ENCODE measurements around the gene THOC1. TPM values are rescaled to one million over a fixed set of nuclear protein-coding genes. Genes with fewer than 3 reads are reported as not detected.

Gene THOC1
- total and polyA plus RNA-seq, 12 donors: 11.1 to 147 (median 30.2) TPM

DNA sequence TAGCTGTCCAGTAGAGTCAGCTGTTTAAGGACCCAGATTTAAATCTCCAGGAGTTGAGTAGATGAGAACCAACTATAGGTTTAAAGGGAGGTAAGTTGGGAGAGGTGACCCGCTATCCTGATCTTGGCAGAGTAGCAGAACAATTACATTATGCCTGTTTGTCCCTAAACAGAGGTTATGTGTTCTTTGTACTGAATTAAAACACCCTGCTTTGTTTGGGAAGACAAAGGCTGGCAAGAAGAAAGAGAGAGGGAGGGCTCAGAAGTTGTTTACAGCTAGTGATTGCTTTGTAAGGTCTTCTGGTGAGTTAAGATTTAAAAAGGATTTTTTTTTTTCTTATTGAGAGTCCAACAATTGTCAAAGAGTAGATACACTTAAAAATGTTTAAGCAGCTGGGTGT lies 72.2 kb downstream of the THOC1 start:
- no peak overlapping the region for H3K27ac ChIP-seq
- intact Hi-C loops (cut with DNase I): no loop called here
- H3K9me3 ChIP-seq (replicated peaks in 1 of 3): no peaks in the 10 kb centered on the region
- H3K4me1 ChIP-seq (replicated peaks in 1 of 2): no peaks in the 10 kb centered on the region
- 94 to 100% (median 98%) methylated on average over 1 of the region's 1 CpG for WGBS, 4 donors
- no peak for TF ChIP-seq POLR2A (IDR thresholded peaks at IDR 0.05)
- H3K36me3 ChIP-seq (replicated peaks in 1 of 2): peaks cover 0 to 23% of the 10 kb centered on the region in 2 donors
- H3K27me3 ChIP-seq: no peaks in the 10 kb centered on the region
- no peak for DNase-seq
- H3K4me3 ChIP-seq: no peak overlapping the region

DNA sequence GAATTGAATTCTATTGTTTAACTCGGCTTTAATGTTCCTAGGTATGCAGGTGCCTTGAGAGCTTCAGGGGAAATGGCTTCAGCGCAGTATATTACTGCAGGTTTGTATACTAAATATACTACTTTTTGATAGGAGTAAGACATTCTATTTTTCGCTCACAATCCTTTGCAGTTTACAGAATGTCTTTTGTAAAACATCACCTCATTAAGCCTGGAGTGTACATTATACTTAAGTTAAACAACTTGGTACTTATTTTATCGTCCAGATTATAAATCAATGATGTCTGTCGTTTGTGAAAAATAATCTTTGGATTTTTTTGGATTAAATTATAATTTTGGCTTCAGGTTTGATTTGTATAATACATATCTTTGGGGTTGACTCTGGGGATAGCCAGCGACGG lies 75.0 kb downstream of the THOC1 start:
- 96 to 98% (median 97%) methylated on average over 7 of the region's 7 CpGs for WGBS, 4 donors
- no peak for DNase-seq
- no peaks in the 10 kb centered on the region for H3K9me3 ChIP-seq (replicated peaks in 1 of 3)
- H3K4me1 ChIP-seq (replicated peaks in 1 of 2): no peaks in the 10 kb centered on the region
- H3K27ac ChIP-seq: no peak overlapping the region
- peaks cover 0 to 3% of the 10 kb centered on the region in 2 donors for H3K36me3 ChIP-seq (replicated peaks in 1 of 2)
- intact Hi-C loops (cut with DNase I): no loop called here
- TF ChIP-seq, protein P1, sequence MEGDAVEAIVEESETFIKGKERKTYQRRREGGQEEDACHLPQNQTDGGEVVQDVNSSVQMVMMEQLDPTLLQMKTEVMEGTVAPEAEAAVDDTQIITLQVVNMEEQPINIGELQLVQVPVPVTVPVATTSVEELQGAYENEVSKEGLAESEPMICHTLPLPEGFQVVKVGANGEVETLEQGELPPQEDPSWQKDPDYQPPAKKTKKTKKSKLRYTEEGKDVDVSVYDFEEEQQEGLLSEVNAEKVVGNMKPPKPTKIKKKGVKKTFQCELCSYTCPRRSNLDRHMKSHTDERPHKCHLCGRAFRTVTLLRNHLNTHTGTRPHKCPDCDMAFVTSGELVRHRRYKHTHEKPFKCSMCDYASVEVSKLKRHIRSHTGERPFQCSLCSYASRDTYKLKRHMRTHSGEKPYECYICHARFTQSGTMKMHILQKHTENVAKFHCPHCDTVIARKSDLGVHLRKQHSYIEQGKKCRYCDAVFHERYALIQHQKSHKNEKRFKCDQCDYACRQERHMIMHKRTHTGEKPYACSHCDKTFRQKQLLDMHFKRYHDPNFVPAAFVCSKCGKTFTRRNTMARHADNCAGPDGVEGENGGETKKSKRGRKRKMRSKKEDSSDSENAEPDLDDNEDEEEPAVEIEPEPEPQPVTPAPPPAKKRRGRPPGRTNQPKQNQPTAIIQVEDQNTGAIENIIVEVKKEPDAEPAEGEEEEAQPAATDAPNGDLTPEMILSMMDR (IDR thresholded peaks at IDR 0.05): no peak
- no peak for TF ChIP-seq POLR2A (IDR thresholded peaks at IDR 0.05)
- no peak overlapping the region for H3K4me3 ChIP-seq
- no peaks in the 10 kb centered on the region for H3K27me3 ChIP-seq

DNA sequence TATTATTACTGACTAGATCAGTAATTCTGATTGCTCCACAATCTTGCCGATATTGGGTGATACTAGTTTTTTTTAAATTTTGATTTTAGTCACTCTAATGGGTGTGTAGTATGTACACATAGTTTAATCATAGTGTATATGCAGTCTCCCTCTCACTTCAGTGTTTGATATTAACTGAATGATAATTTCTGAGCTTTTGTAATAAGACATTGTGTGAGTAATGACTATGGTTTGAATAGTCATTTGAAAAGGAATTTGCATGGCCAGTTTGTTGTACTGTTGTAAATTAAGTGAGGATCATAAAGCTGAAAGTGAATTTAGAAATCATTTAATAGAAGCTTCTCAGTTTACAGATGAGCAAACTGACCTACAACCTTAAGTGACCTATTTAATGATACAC lies 76.1 kb downstream of the THOC1 start:
- no peaks in the 10 kb centered on the region for H3K4me1 ChIP-seq (replicated peaks in 1 of 2)
- 90 to 100% (median 97%) methylated on average over 1 of the region's 1 CpG for WGBS, 4 donors
- TF ChIP-seq, protein P1 (IDR thresholded peaks at IDR 0.05): no peak
- no peak for TF ChIP-seq POLR2A (IDR thresholded peaks at IDR 0.05)
- H3K4me3 ChIP-seq: no peak overlapping the region
- no peaks in the 10 kb centered on the region for H3K9me3 ChIP-seq (replicated peaks in 1 of 3)
- no peak for DNase-seq
- no peak overlapping the region for H3K27ac ChIP-seq
- no peaks in the 10 kb centered on the region for H3K36me3 ChIP-seq (replicated peaks in 1 of 2)
- intact Hi-C loops (cut with DNase I): no loop called here
- H3K27me3 ChIP-seq: no peaks in the 10 kb centered on the region

DNA sequence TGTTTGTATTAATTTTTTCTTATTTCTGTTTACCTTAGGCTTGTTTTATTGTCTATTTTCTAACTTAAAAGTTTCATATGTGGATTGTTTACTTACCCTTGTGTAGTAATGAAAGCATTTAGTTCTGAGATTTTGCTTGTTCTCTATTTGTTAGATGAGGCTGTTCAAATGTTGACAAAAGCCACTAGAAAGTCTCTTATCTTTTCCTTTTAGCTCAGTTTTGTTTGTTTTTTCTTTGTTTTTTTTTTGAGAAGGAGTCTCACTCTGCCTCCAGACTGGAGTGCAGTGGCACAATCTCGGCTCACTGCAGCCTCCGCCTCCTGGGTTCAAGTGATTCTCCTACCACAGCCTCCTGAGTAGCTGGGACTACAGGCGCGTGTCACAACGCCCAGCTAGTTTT lies 78.6 kb downstream of the THOC1 start:
- Histone ChIP-seq H3K27me3 (no peaks in the 10 kb centered on the region), H3K4me1 (replicated peaks in 1 of 2) (peaks cover 0 to under 1% of the 10 kb centered on the region in 2 donors), H3K9me3 (replicated peaks in 1 of 3) (no peaks in the 10 kb centered on the region), H3K36me3 (replicated peaks in 1 of 2) (no peaks in the 10 kb centered on the region), H3K4me3 (no peak overlapping the region), H3K27ac (no peak overlapping the region)
- no peak for TF ChIP-seq POLR2A (IDR thresholded peaks at IDR 0.05)
- TF ChIP-seq, protein P1 (IDR thresholded peaks at IDR 0.05): no peak
- DNase-seq: no peak
- intact Hi-C loops (cut with DNase I): no loop called here
- WGBS, 4 donors: 94 to 96% (median 95%) methylated on average over 5 of the region's 5 CpGs

DNA sequence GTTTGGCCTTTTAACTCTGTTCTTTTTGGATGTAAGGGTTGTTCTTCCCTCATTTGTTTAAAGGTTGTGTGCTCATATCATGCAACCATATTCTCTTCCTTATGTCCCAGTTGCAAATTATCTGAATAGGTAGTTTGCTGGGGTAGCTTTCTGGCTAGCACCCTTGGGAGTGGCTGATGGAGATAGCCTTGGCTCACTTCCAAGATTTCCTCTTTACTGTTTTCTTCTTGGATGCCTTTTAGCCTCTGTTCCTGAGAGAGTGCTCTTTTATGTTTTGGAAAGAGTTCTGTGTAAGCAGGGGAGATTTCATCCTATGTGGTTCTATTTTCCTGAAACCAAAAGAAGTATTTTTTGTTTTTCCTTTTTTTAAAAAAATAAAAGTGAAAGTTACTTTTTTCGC lies 84.1 kb downstream of the THOC1 start:
- intact Hi-C loops (cut with DNase I): no loop called here
- no peaks in the 10 kb centered on the region for H3K9me3 ChIP-seq (replicated peaks in 1 of 3)
- WGBS, 4 donors: 69 to 92% (median 76%) methylated on average over 1 of the region's 1 CpG
- H3K36me3 ChIP-seq (replicated peaks in 1 of 2): peaks cover 0 to 12% of the 10 kb centered on the region in 2 donors
- H3K4me3 ChIP-seq: no peak overlapping the region
- peaks cover 0 to 11% of the 10 kb centered on the region in 2 donors for H3K4me1 ChIP-seq (replicated peaks in 1 of 2)
- H3K27me3 ChIP-seq: no peaks in the 10 kb centered on the region
- TF ChIP-seq, protein P1 (IDR thresholded peaks at IDR 0.05): no peak
- no peak for TF ChIP-seq POLR2A (IDR thresholded peaks at IDR 0.05)
- no peak for DNase-seq
- no peak overlapping the region for H3K27ac ChIP-seq

Measured in adrenal gland (tissue), 12 donors.